ENCODE results near the gene SOX30.

The SOX30 gene

GRCh38 chr5:157613385-157614245, 38.6 kb downstream of the SOX30 start:
- Histone ChIP-seq H3K36me3 (replicated peaks; ENCODE audit: low read depth, low read length) (no peaks in the 10 kb centered on the region), H4K20me1 (ENCODE audit: insufficient read depth, low read length) (no peaks in the 10 kb centered on the region), H3K79me2 (ENCODE audit: low read length) (no peaks in the 10 kb centered on the region), H2AFZ (ENCODE audit: low read depth, low read length) (peak overlapping the region; percentile 55), H3K9me3 (ENCODE audit: insufficient read depth, low read length) (no peaks in the 10 kb centered on the region), H3K27ac (ENCODE audit: low read length) (0 out of 2 replicates have a peak overlapping the region, but pooled peaks have one; percentile 89), H3K27me3 (ENCODE audit: low read depth, low read length) (no peaks in the 10 kb centered on the region), H3K4me3 (ENCODE audit: low read length) (no peak overlapping the region), H3K4me1 (ENCODE audit: low read length) (peaks cover 37% of the 10 kb centered on the region), H3K4me2 (ENCODE audit: low read length) (peak overlapping the region; percentile 58), H3K9ac (ENCODE audit: low read length) (peak overlapping the region; percentile 58; the same call in 1 of the 2 replicates)
- TF ChIP-seq CTCF (IDR thresholded peaks at IDR 0.05; ENCODE audit: low read depth, low read length) (no peak), EZH2phosphoT487 (IDR thresholded peaks at IDR 0.05; ENCODE audit: low read depth) (no peak)

GRCh38 chr5:157612581-157612980, 39.7 kb downstream of the SOX30 start:
- Histone ChIP-seq H3K9me3 (ENCODE audit: insufficient read depth, low read length) (no peaks in the 10 kb centered on the region), H3K27ac (ENCODE audit: low read length) (peak overlapping the region; percentile 89), H3K4me3 (ENCODE audit: low read length) (no peak overlapping the region), H3K36me3 (replicated peaks; ENCODE audit: low read depth, low read length) (no peaks in the 10 kb centered on the region), H3K27me3 (ENCODE audit: low read depth, low read length) (no peaks in the 10 kb centered on the region), H3K4me1 (ENCODE audit: low read length) (peaks cover 41% of the 10 kb centered on the region), H4K20me1 (ENCODE audit: insufficient read depth, low read length) (no peaks in the 10 kb centered on the region), H2AFZ (ENCODE audit: low read depth, low read length) (peak overlapping the region; percentile 82), H3K79me2 (ENCODE audit: low read length) (no peaks in the 10 kb centered on the region), H3K9ac (ENCODE audit: low read length) (peak overlapping the region; percentile 58; the same call in 1 of the 2 replicates), H3K4me2 (ENCODE audit: low read length) (peak overlapping the region; percentile 58)
- TF ChIP-seq CTCF (IDR thresholded peaks at IDR 0.05; ENCODE audit: low read depth, low read length) (no peak), EZH2phosphoT487 (IDR thresholded peaks at IDR 0.05; ENCODE audit: low read depth) (no peak)

GRCh38 chr5:157611571-157612476, 40.4 kb downstream of the SOX30 start:
- Histone ChIP-seq H4K20me1 (ENCODE audit: insufficient read depth, low read length) (no peaks in the 10 kb centered on the region), H3K4me3 (ENCODE audit: low read length) (no peak overlapping the region), H3K27me3 (ENCODE audit: low read depth, low read length) (no peaks in the 10 kb centered on the region), H3K27ac (ENCODE audit: low read length) (peak overlapping the region; percentile 89), H2AFZ (ENCODE audit: low read depth, low read length) (peak overlapping the region; percentile 82), H3K4me2 (ENCODE audit: low read length) (peak overlapping the region; percentile 58), H3K79me2 (ENCODE audit: low read length) (no peaks in the 10 kb centered on the region), H3K4me1 (ENCODE audit: low read length) (peaks cover 48% of the 10 kb centered on the region), H3K9me3 (ENCODE audit: insufficient read depth, low read length) (no peaks in the 10 kb centered on the region), H3K36me3 (replicated peaks; ENCODE audit: low read depth, low read length) (no peaks in the 10 kb centered on the region), H3K9ac (ENCODE audit: low read length) (peak overlapping the region; percentile 58; the same call in 1 of the 2 replicates)
- TF ChIP-seq EZH2phosphoT487 (IDR thresholded peaks at IDR 0.05; ENCODE audit: low read depth): no peak

- H3K4me2 ChIP-seq (ENCODE audit: low read length): peak overlapping the region; percentile 58
- no peaks in the 10 kb centered on the region for H3K79me2 ChIP-seq (ENCODE audit: low read length)
- H3K4me3 ChIP-seq (ENCODE audit: low read length): no peak overlapping the region
- peaks cover 57% of the 10 kb centered on the region for H3K4me1 ChIP-seq (ENCODE audit: low read length)
- peak overlapping the region; percentile 58; the same call in 1 of the 2 replicates for H3K9ac ChIP-seq (ENCODE audit: low read length)
- no peaks in the 10 kb centered on the region for H4K20me1 ChIP-seq (ENCODE audit: insufficient read depth, low read length)
- peak overlapping the region; percentile 89 for H3K27ac ChIP-seq (ENCODE audit: low read length)
- no peak overlapping the region for H2AFZ ChIP-seq (ENCODE audit: low read depth, low read length)
- H3K36me3 ChIP-seq (replicated peaks; ENCODE audit: low read depth, low read length): no peaks in the 10 kb centered on the region
- no peaks in the 10 kb centered on the region for H3K27me3 ChIP-seq (ENCODE audit: low read depth, low read length)
- TF ChIP-seq CTCF (IDR thresholded peaks at IDR 0.05; ENCODE audit: low read depth, low read length) (no peak), EZH2phosphoT487 (IDR thresholded peaks at IDR 0.05; ENCODE audit: low read depth) (no peak)
- no peaks in the 10 kb centered on the region for H3K9me3 ChIP-seq (ENCODE audit: insufficient read depth, low read length)
Observed at GRCh38 chr5:157610990-157611389, 41.2 kb downstream of the SOX30 start.

Measured in OCI-LY3 (cell line).